Smooth muscle cell of the brain vasculature (primary cell): ENCODE results near the gene PLCB1.
"Not testable (repeated sequence)": the region's sequence is repeated elsewhere in the genome, so short reads cannot be mapped to it uniquely, and the experiment has no call there.

Experiments used
- DNase-seq: peaks from one replicate; pipeline ENCODE4 v3.0.0-alpha.2; 2012; ENCODE audit warnings: low read depth, low spot score

The PLCB1 gene

GRCh38 chr20:8331740-8332412, 199.8 kb downstream of the PLCB1 start:
- DNase-seq: peak; percentile 32

GRCh38 chr20:8334641-8335040, 202.6 kb downstream of the PLCB1 start:
- DNase-seq: no peak

- no peak for DNase-seq
Observed at GRCh38 chr20:8335059-8335458, 203.0 kb downstream of the PLCB1 start.

GRCh38 chr20:8335495-8336195, 203.6 kb downstream of the PLCB1 start:
- DNase-seq: no peak

GRCh38 chr20:8339349-8339748, 207.3 kb downstream of the PLCB1 start:
- DNase-seq: no peak

GRCh38 chr20:8342391-8342790, 210.3 kb downstream of the PLCB1 start:
- DNase-seq: no peak

GRCh38 chr20:8344106-8344505, 212.0 kb downstream of the PLCB1 start:
- no peak for DNase-seq

- no peak for DNase-seq
Observed at GRCh38 chr20:8344631-8345030, 212.6 kb downstream of the PLCB1 start.

- DNase-seq: no peak
Observed at GRCh38 chr20:8346700-8347270, 214.7 kb downstream of the PLCB1 start.

- DNase-seq: not testable (repeated sequence)
Observed at GRCh38 chr20:8350225-8350624, 218.2 kb downstream of the PLCB1 start.

- DNase-seq: no peak
Observed at GRCh38 chr20:8352486-8352885, 220.4 kb downstream of the PLCB1 start.

GRCh38 chr20:8353512-8353911, 221.4 kb downstream of the PLCB1 start:
- no peak for DNase-seq

- DNase-seq: no peak
Observed at GRCh38 chr20:8355453-8355852, 223.4 kb downstream of the PLCB1 start.

- no peak for DNase-seq
Observed at GRCh38 chr20:8356806-8357205, 224.7 kb downstream of the PLCB1 start.

GRCh38 chr20:8357703-8358102, 225.6 kb downstream of the PLCB1 start:
- no peak for DNase-seq

- DNase-seq: no peak
Observed at GRCh38 chr20:8360035-8360434, 228.0 kb downstream of the PLCB1 start.

- no peak for DNase-seq
Observed at GRCh38 chr20:8361006-8361652, 229.1 kb downstream of the PLCB1 start.

- no peak for DNase-seq
Observed at GRCh38 chr20:8361779-8362178, 229.7 kb downstream of the PLCB1 start.

GRCh38 chr20:8362457-8362856, 230.4 kb downstream of the PLCB1 start:
- no peak for DNase-seq

GRCh38 chr20:8363970-8364733, 232.1 kb downstream of the PLCB1 start:
- no peak for DNase-seq

GRCh38 chr20:8364734-8365078, 232.6 kb downstream of the PLCB1 start:
- no peak for DNase-seq

GRCh38 chr20:8365634-8366033, 233.6 kb downstream of the PLCB1 start:
- no peak for DNase-seq
